HG03025 (cell line): Measurements from ENCODE around the gene CYGB.
"Not testable (repeated sequence)": the region's sequence is repeated elsewhere in the genome, so short reads cannot be mapped to it uniquely, and the experiment has no call there.

Experiments used
- ATAC-seq: cut with Tn5 transposase; IDR thresholded peaks from one replicate; pipeline ENCODE4 v1.9.1; 2021; ENCODE audit warnings: mild to moderate bottlenecking, moderate library complexity; ENCODE audit not compliant: unreplicated experiment, low FRiP score

The CYGB gene

GRCh38 chr17:76538941-76539570, 1.5 kb upstream of the CYGB start:
- ATAC-seq: no peak

DNA sequence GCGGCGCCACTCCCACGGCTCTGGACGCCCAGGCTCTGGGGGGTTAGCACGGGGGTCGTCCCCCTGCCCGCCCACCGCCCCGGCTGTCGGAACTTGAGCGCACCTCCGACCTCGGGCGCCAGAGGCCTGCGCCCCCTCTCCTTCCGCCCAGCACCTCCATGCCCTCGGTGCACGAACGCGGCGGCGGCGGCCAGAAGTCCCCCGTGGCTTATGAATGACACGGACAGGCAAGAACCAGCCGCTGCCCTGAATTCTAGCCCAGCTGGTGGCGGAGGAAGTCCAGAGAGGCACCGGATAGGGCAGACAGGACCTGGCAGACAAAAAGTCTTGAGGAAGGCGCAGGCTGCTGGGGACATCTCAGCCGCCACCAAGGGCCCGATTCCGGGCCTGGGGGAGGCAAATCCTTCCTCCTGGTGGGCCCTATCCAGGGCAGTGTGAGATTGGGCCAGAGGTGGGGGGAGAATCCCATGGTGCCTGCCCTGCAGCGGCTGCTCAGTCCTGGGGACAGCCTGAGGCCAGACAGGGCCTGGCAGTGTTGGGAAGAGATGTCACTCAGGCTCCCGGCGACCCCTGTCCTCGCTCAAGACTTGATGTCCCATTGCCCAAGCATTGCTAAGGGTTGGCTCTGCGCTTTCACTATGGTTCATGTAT, 897 bp upstream of the CYGB start:
- no peak for ATAC-seq

- ATAC-seq: no peak
These were observed 276 bp downstream of the CYGB start for GRCh38 chr17:76537288-76537577.

DNA sequence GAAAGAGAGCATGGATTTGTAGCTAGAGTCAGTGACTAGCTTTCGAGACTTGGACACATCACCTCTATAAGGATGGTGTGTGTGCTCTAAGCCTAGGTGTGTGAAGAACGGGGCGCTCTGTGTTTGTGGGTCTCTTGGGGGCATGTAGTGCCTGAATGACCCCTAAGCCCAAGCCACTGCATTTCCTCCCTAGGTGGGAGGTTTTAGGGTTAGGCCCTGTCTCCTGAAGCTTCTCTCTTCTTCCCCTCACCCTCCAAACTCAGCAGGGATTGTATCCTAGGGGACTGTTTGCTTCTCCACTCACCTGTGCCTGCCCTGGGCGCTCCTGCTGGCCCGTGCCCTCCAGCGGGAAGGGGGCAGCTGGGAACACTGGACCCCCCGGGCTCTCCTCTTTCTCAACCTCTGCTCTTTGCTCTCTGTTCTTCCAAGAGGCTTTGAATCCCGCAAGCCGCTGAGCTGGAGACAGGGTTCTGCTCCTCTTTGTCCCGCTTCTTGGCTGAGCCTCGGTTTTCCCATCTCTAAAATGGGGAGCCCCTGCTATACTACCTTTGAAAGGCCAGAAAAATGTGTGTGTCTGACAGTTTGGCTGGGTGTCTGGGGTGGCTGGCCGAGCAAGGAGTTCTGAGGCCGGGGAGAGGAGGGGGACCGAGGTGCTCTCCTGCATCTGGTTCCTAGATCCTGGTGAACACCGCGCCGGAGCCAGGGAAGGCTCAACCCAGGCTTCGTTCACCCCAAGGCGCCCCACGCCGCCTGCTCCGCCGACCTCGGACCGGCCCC, 810 bp downstream of the CYGB start:
- ATAC-seq: no peak

DNA sequence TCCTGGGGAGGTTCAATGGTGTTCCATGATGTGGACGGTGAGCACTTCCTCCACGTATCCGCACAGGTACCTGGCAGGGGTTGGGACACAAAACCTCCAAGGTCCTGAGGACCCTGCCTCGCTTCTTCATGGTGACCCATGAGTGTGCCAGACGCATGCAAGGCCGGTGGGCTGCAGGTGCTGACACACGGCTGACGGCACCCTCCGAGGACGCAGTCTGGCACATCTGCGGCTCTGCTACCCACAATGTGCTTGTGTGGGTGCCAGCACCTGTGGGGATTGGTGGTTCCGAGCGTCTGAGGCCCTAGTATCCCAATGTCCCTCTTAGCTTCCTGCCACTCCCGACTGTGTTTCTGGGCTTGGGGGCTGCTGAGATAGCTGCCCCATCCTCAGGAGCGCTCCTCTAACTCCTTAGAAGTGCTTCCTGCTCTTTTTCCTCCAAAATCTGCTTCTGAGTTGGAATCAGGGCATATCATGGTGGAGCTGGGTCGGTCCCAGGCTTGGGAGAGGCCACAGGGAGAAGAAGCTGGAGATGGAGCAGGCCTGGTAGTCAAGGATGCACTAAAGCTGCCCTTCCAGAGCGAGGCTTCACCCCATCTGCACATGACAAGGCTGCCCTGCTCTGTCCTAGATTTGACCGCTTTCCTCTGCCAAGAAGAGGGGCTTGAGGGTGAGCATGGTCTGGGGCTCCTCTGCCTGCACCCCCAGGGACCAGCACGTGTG, 1.6 kb downstream of the CYGB start:
- no peak for ATAC-seq

GRCh38 chr17:76534831-76535732, 2.4 kb downstream of the CYGB start:
- no peak for ATAC-seq

- ATAC-seq: not testable (repeated sequence)
These were observed 3.7 kb downstream of the CYGB start for GRCh38 chr17:76533640-76534359.

DNA sequence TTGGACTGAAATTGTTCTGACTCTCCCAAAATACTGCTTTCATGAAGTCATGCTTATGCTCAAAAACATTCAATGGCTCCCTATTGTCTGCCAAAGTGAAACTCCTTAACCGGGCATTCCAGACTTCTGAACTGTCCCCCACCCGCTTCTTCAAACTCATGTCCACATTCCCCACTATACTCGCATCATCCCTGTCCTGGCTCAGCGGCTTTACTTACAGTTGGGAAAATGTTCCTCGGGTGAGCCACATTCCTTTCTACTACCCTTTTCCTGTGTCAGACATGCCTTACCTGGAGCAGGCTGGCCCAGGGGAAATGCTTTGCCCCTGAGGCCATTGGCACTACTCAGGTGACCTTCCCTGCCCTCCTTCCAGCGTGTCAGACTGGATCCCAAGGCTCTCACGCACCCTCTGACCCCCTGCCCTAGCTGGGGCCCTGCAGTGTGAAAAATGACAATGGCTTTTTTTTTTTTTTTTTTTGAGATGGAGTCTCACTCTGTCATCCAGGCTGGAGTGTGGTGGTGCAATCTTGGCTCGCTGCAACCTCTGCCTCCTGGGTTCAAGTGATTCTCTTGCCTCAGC, 5.3 kb downstream of the CYGB start:
- ATAC-seq: no peak

GRCh38 chr17:76531486-76532038, 5.9 kb downstream of the CYGB start:
- no peak for ATAC-seq

GRCh38 chr17:76530811-76531485, 6.6 kb downstream of the CYGB start:
- ATAC-seq: no peak

DNA sequence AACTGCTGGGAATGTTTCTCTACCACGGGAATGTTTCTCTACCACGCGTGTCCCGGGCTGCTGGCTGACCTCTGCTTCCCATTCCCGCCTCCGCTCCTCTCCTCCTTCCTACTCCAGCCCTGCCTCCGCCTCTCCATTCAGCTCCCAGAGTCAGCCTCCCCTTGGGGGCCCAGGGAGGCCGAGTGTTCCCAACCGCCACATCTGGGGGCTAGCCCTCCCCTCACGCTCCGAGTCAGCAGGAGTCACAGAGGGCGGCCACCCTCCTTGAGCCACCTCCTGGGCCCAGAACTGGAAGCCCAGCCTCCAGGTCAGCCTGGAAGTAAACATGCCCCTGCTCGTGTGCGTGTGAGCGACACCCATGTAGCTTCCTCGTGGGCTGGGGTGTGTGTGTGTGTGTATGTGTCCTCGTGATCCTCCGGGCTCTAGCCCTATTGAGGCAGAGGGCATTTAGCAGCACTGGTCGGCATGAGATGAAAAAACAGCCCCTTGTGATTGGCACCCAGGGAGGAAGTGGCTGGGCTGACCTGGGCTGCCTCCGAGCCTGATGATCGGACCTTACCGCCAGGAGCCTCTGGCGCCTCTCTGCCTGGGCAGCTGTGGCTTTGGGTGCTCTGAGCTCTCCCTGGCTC, 7.3 kb downstream of the CYGB start:
- ATAC-seq: no peak

GRCh38 chr17:76529224-76530094, 8.1 kb downstream of the CYGB start:
- no peak for ATAC-seq

- no peak for ATAC-seq
These were observed 8.8 kb downstream of the CYGB start for GRCh38 chr17:76528528-76529223.

- no peak for ATAC-seq
These were observed 9.4 kb downstream of the CYGB start for GRCh38 chr17:76528156-76528527.

GRCh38 chr17:76527430-76528111, 9.9 kb downstream of the CYGB start:
- ATAC-seq: no peak

GRCh38 chr17:76527016-76527415, 10.5 kb downstream of the CYGB start:
- ATAC-seq: not testable (repeated sequence)
